GM18505 (cell line): Measurements from ENCODE around the gene LCAT.

Experiments used
- ATAC-seq: cut with Tn5 transposase; IDR thresholded peaks from one replicate; pipeline ENCODE4 v1.9.1; 2021; ENCODE audit not compliant: unreplicated experiment
- POLR2A ChIP-seq: IDR thresholded peaks from 4 replicates; pipeline ENCODE4 v1.6.1; 2011; ENCODE audit warnings: borderline replicate concordance; ENCODE audit not compliant: insufficient read depth, insufficient read length; ENCODE audit errors: extremely low read depth

The LCAT gene

DNA sequence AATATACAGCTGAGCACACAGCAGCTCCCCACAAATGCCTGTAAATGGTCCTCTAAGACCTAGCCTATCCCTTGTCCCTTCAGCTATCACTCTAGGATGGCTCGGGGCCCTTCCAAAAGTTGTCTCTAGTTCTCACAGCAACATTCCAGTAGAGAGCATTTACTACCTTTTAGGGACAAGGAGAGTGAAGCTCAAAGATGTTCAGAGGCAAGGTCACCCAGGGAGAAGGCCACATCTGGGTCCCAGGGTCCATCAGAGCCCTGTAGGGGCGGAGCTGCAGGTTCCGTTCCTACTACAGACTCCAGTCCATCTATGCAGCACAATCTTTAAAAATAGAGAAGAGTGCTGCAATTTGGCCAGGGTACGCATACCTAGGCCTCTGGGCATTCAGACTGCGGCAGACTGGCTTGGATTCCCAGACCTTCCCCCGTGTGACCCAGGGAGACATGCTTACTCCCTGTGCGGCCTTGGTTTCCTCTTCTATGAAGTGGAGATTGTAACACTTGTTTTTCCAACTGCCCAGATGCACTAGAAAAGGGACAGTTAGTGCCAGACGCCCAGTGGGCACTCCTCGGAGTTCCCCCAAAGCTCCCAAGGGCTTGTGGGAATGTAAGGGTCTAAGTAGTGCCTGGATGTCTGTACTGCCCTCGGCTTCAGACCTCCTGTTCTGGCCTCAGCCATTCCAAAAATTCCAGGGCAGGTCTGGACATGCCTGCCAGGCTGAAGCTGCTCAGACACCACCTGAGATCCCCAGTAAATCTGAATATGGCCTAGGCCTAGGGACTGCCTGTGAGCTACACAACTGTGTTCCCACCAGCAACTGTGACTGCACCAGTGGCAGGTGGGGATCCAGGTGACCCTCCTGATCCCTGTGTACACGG lies 22.0 kb upstream of the LCAT start:
- ATAC-seq, result no peak
- TF ChIP-seq POLR2A, result no peak

DNA sequence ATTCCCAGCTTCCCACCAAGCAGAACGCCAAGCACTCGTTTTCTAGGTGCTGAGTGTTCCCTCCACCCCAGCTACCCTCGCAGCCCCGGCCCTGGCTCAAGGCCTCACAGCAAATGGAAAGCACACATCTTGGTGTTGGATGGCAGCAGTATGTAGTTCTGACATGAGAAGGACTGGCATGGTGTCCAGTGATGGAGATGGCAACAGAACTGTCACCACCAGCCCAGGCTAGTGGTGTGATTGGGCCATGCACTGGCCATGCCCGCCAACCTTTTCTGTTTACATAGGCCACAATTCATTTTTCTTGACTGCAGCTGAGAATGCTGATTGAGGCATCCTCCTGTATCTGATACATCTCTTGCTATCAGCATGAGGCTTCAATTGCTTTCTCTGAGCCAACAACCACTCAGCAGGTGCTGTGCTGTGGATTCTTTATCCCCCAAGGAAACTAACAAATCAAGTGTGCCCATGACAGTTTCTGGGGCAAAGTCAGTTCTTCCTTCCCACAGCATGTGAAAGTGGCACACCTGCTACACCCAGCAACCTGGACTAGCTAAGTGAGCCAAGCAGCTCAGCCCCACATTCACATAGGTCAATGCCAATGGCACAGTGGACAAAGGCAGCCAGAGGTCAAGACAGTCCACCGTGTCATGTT lies 20.7 kb upstream of the LCAT start:
- no peak for TF ChIP-seq POLR2A
- ATAC-seq, result no peak

DNA sequence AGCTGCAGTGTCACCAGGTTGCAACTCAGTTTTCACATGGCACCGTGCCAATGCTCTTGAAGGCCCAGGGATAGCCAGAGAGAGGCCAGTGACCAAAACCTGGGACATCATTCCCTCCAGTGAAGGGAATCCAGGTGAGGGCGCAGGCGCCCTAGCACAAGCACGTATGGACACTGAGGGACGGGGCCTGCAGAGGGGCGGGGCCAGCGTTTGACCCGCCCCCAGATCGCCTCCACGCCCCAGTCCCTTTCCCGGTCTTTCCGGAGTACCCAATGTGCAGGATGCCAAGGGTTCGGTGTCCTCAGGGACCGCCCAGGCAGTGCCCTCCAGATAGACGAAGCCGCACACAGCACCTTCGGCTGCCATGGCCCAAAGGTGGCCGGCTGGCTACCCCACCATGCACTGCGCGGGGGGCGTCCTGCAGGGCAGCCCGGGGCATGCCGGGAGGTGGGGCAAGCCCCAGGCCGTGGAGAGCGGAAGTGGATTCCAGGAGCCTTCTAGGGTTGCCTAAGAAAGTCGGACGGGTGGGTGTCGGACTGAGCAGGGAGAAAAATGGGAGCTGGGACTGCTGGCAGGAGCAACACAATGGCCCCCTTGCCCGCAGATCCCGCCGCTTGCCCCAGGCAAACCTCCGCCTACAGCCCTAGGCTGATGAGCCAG lies 19.9 kb upstream of the LCAT start:
- no peak for ATAC-seq
- TF ChIP-seq POLR2A, result no peak

DNA sequence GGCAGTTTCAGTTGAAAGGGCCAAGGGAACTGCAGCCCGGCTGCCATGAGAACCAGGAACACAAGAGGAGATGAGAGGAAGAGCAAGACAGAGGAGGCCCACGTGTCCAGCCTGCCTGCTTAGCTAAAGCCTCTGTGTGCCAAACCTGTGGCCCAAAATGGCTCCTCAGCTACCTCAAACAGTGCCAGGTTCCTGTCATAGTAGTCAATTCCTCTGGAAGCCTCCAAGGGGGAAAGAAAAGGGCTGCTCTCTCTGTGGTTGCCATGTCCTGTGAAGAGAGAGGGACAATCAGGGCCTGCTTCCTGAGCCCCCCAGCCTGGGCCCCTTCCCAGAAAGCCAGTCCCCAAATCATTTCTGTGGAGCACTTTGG lies 19.4 kb upstream of the LCAT start:
- TF ChIP-seq POLR2A, result no peak
- no peak for ATAC-seq

DNA sequence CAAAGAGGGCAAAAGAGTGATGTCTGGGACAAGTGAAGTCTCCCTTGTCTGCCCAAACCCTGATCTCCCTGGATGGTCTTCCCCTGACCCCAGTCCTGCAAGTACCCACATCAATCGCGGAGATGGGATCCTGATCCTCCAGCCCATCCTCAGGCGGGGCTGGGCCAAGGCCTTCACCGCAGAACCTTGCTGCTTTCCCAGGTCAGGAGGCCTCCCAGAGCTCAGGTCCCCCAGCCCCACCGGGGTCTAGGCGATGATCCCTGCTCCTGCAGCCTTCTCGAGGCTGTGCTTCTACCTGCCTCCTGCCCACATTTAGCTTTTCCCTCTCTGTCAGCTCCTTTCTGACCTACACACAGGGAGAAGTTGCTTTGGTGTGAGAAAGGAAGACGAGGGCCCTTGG lies 18.2 kb upstream of the LCAT start:
- no peak for ATAC-seq
- TF ChIP-seq POLR2A, result no peak

DNA sequence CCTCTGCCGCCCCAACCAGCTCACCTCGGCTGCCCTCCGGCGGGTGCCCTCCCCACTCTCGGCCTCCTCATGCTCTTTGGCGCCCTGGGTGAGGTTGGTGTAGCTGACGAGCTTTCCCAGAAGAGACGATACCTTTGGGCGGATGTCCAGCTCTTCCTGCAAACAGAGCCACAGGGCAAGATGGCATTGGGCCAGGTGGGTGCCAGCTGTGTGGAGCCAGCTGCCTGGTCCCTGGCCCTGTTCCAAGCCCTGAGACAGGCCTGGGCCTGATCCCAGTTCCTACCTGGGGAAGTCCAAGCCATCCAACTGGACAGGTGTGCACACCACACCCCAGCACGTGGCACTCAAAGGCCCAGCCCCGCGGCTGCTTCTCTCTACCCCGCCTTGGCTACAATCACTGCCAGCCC lies 17.6 kb upstream of the LCAT start:
- ATAC-seq, result no peak
- no peak for TF ChIP-seq POLR2A

DNA sequence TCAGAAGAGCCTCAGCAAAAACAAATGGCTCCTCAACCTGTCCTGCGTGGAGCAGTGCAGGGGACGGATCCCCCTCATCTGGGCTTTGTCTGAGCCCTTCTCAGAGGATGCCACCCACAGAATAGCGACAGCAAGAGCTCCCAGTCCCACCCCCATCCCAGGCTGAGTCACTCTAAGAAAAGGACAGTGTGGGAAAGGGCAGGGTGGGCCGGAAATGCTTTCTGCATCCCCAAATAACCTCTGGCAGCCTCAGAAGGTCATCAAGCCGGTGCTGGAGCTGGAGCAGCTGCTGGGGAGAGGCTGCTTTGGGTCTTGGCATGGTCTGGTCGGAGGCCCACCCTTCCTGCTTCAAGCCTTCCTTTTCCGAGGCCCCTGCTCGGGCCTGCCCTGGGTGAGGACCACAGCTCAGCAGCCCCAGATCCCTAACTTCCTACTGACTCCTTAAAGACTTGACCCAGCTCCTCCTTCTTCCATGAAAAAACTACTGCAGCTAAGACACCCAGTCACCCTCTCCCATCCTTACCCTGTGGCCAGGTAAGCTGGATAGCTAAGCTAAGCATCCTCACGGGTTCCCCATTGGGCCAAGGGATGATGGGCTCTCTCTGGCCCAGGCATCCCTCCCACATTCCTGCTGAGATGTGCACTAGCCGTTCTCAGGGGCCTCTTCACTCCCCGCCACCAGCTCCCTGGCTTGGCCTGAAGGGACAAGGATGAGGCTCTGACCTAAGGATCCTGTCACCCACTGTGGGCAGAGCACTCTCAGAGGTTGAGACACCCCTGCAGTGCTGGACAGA lies 15.8 kb upstream of the LCAT start:
- TF ChIP-seq POLR2A, result no peak
- no peak for ATAC-seq

DNA sequence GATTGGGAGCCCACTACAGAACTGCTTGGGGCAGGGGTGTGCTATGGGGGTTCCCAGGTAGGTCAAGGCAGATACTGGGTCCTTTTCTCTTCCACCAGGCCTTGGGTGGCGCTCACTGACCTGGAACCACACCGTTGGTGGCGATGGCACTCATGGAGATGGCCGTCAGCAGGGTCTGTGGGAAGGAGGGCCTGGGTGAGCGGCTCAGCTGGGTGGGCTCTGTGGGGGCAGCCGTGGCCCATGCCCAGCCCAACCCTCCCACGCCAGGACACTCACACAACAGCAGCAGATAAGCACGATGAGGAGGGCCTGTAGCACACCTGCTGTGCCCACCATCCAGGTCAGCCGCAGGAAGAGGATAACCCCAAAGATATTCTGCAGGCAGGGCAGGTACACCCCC lies 13.7 kb upstream of the LCAT start:
- no peak for TF ChIP-seq POLR2A
- ATAC-seq, result no peak

DNA sequence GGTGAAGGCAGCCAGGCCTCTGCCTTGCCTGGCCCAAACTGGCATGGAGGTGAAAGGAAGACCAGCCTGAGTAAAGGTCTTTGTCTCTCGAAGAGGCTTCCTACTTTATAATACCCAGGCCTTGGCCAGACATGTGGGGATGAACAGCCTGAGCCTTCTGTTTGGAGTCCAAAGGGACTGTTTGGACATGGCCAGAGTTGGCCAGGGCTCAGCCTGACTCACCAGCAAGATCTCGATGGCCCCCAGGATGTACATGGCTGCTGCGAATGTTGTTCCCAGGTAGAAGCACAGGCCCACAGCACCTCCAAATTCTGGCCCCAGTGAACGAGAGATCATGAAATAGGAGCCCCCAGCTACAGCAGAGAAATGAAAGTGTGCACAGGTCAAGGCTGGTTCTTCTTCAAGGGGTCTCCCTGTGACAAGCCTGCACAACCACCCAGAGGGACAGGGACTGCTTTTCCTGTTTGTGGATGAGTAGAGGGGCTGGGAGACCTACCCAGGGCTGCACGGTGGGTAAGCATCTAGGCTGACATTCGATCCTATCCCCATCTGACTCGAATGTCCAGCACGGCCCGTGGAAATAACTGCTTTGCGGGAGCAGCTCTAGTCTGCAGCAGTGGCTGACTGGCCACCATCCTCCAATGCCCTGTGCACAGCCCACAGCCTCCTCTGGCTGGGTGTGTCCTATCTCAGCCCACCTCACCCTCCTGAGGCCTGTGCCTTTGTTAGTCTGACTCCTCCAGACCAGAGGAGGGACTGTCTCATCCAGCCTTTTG lies 10.7 kb upstream of the LCAT start:
- no peak for ATAC-seq
- TF ChIP-seq POLR2A, result no peak

DNA sequence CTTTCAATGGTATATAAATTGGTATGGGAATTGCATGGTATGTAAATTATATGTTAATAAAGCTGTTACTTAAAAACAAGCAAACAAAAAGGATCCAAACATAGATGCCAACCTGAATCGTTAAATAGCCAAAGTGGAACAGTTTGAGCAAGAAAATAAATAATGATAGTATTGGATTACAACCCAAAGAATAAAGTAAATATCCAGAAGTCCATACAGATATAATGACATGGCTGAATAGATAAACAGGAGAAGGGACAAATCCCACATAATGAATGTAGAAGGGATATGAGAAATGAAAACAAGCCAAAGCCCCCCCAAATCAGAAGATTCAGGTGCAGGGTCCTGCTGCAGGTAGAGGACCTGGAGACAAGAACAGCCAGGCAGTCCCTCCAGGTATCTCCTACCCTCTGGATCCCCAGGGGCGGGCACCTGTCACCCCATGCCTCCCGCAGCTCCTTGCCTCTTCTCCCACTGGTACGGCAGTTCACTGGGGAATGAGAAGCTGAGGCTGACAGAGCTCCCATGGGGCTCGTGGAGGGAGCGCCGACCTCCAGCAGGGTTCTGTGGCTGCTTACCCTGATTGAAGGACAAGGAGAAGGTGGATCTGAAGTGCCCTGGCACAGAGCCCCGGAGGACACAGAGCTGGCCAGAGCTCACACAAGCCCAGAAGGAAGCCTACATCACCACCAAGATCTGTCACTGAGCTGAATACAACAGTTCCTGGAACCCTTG lies 9.9 kb upstream of the LCAT start:
- no peak for ATAC-seq
- no peak for TF ChIP-seq POLR2A

DNA sequence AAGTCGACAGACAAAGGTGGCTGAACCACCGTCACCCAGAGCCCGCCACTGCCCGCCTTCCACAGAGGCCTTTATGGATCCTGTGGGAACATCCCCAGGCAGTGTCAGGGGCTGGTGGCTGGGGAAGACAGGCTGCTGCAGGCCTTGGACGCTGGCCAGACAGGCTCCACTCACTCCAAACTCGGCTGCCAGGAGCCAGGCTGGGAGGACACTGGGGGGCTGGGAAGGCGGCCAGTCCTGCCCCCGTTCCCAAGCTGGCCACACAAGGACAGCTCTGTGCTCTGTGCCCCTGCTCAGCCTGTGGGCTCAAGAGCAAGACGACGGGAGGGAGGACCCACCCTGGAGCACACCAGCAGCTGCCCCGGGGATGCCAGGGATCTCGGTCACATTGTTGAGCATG lies 7.6 kb upstream of the LCAT start:
- ATAC-seq, result no peak
- TF ChIP-seq POLR2A, result no peak

DNA sequence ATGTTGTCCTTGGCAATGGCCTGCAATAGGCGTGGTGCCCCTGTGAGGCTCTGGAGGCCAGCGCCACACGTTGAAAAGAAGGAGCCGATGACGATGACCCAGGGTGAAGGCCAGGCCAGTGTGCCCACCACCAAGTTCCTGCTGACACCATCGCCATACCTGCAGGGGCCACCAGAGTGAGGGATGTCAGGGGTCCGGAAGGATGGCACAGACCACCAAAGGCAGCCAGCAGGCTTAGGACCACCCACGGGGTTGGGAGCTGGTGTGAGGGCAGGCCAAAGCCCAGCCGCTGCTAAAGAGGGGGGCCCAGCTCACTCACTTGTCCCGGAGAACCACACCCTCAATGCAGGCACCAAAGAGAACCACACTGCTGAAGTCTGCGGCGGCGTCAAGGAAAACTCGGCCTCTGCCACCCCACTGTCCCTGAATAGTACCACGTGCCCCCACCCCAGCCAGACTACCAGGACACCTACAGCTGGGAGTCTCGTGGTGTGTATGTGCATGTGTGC lies 6.5 kb upstream of the LCAT start:
- no peak for TF ChIP-seq POLR2A
- ATAC-seq, result no peak
